Endothelial cell of umbilical vein (primary cell): ENCODE data around the gene TPRA1. TPM values are rescaled to one million over a fixed set of nuclear protein-coding genes. Genes with fewer than 3 reads are reported as not detected.

Source experiments
- BruUV-seq: library from RNA; stranded (reverse); fragments of 400-500 nt; replicated peaks from 2 replicates; lab custom pipeline; 2021; lab: Mats Ljungman, UMichigan
- CTCF ChIA-PET: fragments of 300-600, 350-600 bp; sonication (Branson Sonifier 250); formaldehyde crosslinking; loops from one replicate; lab custom pipeline; 2021; ENCODE audit warnings: antibody characterized with exemption, inconsistent platforms; lab: Charles Lee
- POLR2A ChIA-PET: fragments of 300-600, 350-600 bp; sonication (Branson Sonifier 250); formaldehyde crosslinking; loops from one replicate; lab custom pipeline; 2021; ENCODE audit warnings: antibody characterized with exemption, inconsistent platforms; lab: Charles Lee
- DNase-seq: peaks from one replicate; pipeline ENCODE4 v3.0.0-alpha.2; 2011; ENCODE audit warnings: low read depth, low spot score
- FAIRE-seq: peaks from 2 replicates; lab custom pipeline; 2011; peaks lifted over from hg19 to GRCh38; lab: Jason Lieb, UNC
- H2AFZ ChIP-seq: 2 replicates; pipeline ENCODE4 v1.6.0; 2012; ENCODE audit warnings: low read depth, low read length, control low read depth, inconsistent platforms
- H3K27ac ChIP-seq: 2 replicates; pipeline ENCODE4 v1.5.1; 2011; ENCODE audit warnings: low read depth, mild to moderate bottlenecking, control low read depth, low read length, moderate library complexity; ENCODE audit not compliant: insufficient read depth
- H3K27me3 ChIP-seq, 2 experiments: 2 replicates each; pipeline versions ENCODE4 v1.6.0 to v1.6.1; 2011; ENCODE audit warnings: low read length in 2 of 2, mixed read lengths in 1 of 2; ENCODE audit not compliant: control insufficient read depth in 2 of 2, insufficient read depth in 2 of 2
- H3K36me3 ChIP-seq, 2 experiments: 2 replicates in 1 of 2; 3 replicates in 1 of 2; pipeline ENCODE4 v1.5.1; 2011; ENCODE audit warnings: low read length in 2 of 2, mild to moderate bottlenecking in 1 of 2, moderate library complexity in 1 of 2; ENCODE audit not compliant: control insufficient read depth in 2 of 2, insufficient read depth in 2 of 2; ENCODE audit errors: extremely low read depth in 1 of 2
- H3K4me1 ChIP-seq: 3 replicates; pipeline ENCODE4 v1.5.1; 2011; ENCODE audit warnings: mild to moderate bottlenecking, low read length; ENCODE audit not compliant: control insufficient read depth, insufficient read depth; ENCODE audit errors: extremely low read depth
- H3K4me2 ChIP-seq: 2 replicates; pipeline ENCODE4 v1.6.1; 2011; ENCODE audit warnings: low read length, control low read depth, mixed read lengths; ENCODE audit not compliant: insufficient read depth
- H3K4me3 ChIP-seq, 3 experiments: fragments of 200-600 bp in 1 of 3; sonication (generic), shearing (Covaris generic) in 1 of 3; replicated peaks in 1 of 3; 2 replicates each; pipeline ENCODE4 v1.5.1; 2011 to 2016; ENCODE audit warnings: control low read depth in 3 of 3, low read length in 3 of 3, mild to moderate bottlenecking in 2 of 3, inconsistent platforms in 1 of 3, low read depth in 1 of 3, moderate library complexity in 1 of 3; ENCODE audit not compliant: insufficient read depth in 1 of 3
- H3K79me2 ChIP-seq: 2 replicates; pipeline ENCODE4 v1.6.0; 2012; ENCODE audit warnings: low read length, inconsistent platforms; ENCODE audit not compliant: control insufficient read depth, insufficient read depth
- H3K9ac ChIP-seq: replicated peaks from 2 replicates; pipeline ENCODE3; 2011; ENCODE audit warnings: low read length, control low read depth; ENCODE audit not compliant: insufficient read depth; ENCODE audit errors: extremely low read depth
- H3K9me1 ChIP-seq: replicated peaks from 3 replicates; pipeline ENCODE4 v1.6.0; 2011; ENCODE audit warnings: mild to moderate bottlenecking, low read length; ENCODE audit not compliant: control insufficient read depth, insufficient read depth; ENCODE audit errors: extremely low read depth
- H3K9me3 ChIP-seq: replicated peaks from 2 replicates; pipeline ENCODE4 v1.5.1; 2012; ENCODE audit warnings: low read length, inconsistent platforms; ENCODE audit not compliant: control insufficient read depth, insufficient read depth
- H4K20me1 ChIP-seq: replicated peaks from 2 replicates; pipeline ENCODE3; 2011; ENCODE audit warnings: mild to moderate bottlenecking, low read length; ENCODE audit not compliant: control insufficient read depth, insufficient read depth; ENCODE audit errors: extremely low read depth
- FOS ChIP-seq: IDR thresholded peaks from 2 replicates; pipeline ENCODE4 v1.6.1; 2011; ENCODE audit warnings: mild to moderate bottlenecking, low read length, moderate library complexity, borderline replicate concordance; ENCODE audit not compliant: insufficient read depth
- GATA2 ChIP-seq: IDR thresholded peaks from 2 replicates; pipeline ENCODE4 v1.7.0; 2011; ENCODE audit warnings: low read depth, mild to moderate bottlenecking, moderate library complexity, mixed read lengths, low read length; ENCODE audit not compliant: insufficient read length, insufficient read depth
- dilution Hi-C: fragments of 300-500 bp; cut with MboI; formaldehyde crosslinking; loops from one replicate; pipeline ENCODE4 v1.15.0; 2019; ENCODE audit warnings: low sequenced_read_pairs; ENCODE audit not compliant: extremely low pct_ligation_motif_present
- intact Hi-C: fragments of 100-400 bp; cut with micrococcal nuclease; formaldehyde crosslinking; loops from one replicate; pipeline ENCODE4 v1.10.0; 2022
- polyA plus RNA-seq, 4 experiments: library from polyadenylated mRNA; depleted of rRNA in 3 of 4; stranded (reverse) in 3 of 4; unstranded in 1 of 4; fragments of >200 nt; gene quantifications; 2 replicates each; pipeline versions ENCODE4 v1.2.1 to v1.2.3, GENCODE V29; 2011 to 2012; ENCODE audit warnings: missing spikeins in 1 of 4
- total RNA-seq: library from RNA; stranded (reverse); gene quantifications from 2 replicates; pipeline ENCODE4 v1.2.3, GENCODE V29; 2021
- TF ChIP-seq, protein P1 (sequence below), 2 donors: IDR thresholded peaks; 1 replicate in 1 of 2; 2 replicates in 1 of 2; pipeline ENCODE4 v1.5.1; 2011; ENCODE audit warnings: low read length in 2 of 2, mild to moderate bottlenecking in 2 of 2, moderate library complexity in 2 of 2, control low read depth in 1 of 2, inconsistent platforms in 1 of 2, low read depth in 1 of 2; ENCODE audit not compliant: insufficient read depth in 1 of 2; ENCODE audit errors: extremely low read depth in 1 of 2
- TF ChIP-seq, protein P2 (sequence below): IDR thresholded peaks from 2 replicates; pipeline ENCODE4 v1.6.1; 2011; ENCODE audit not compliant: insufficient read depth, insufficient read length

Gene TPRA1
- total and polyA plus RNA-seq, 2 donors (not counting 3 experiments of a cell fraction or from before 2014, with no cell fraction given) = 34.3 to 58.0 TPM

DNA sequence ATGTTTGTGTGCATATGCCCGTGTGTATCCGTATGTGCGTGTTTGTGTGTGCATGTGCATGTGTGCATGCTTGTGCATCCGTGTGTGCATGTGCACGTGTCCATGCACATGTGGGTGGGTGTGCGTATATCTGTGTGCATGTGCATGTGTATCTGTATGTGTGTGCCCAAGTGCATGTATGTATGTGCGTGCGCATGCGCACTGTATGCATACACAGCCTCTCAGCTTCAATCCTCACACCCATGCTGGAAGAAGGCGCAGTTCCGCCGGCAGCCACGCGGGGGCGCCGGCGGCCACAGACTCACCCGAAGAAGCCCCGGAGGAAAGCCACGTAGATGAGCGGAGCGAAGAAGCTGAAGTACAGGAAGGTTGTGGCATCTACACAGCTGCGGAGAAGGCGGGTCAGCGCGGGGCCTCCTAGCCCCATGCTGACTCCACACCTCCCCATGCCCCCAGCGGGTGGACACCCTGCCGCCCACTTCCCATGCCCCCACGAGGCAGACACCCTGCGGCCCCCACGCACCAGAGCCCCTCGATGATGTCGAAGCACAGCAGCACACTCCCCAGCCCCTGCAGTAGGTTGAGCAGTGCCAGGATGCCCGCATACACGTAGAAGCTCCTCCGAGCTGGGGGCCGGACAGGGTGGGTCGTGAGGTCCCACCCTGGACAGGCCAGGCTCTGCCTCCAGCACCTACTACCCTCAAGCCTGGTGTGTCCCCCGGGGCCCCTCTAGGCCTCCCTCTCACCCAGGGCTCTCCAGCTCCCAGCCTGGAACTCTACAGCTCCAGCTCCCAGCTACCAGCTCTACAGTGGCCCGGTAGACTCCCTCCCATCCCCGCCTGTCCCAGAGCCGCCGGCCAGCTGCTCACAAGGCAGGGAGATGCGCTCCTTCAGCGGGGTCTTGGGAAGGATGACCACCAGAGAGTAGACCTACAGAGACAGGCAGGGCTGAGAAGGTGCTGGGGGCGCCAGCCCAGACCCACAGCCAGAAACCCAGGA lies 15.4 kb downstream of the TPRA1 start:
- no peak overlapping the region for H3K4me3 ChIP-seq
- no peak overlapping the region for H3K4me2 ChIP-seq
- no peaks in the 10 kb centered on the region for H3K9me1 ChIP-seq
- no peaks in the 10 kb centered on the region for H3K27me3 ChIP-seq
- no peaks in the 10 kb centered on the region for H3K4me1 ChIP-seq
- H4K20me1 ChIP-seq = no peaks in the 10 kb centered on the region
- dilution Hi-C loops (no loop called here), intact Hi-C loops (loop anchor here (1.0 to 5.0 kb wide), 4 partner anchors 15 to 477 kb away; partner anchors contain the start of genes SEC61A1 and TPRA1)
- no peak for TF ChIP-seq GATA2
- TF ChIP-seq, protein P1, sequence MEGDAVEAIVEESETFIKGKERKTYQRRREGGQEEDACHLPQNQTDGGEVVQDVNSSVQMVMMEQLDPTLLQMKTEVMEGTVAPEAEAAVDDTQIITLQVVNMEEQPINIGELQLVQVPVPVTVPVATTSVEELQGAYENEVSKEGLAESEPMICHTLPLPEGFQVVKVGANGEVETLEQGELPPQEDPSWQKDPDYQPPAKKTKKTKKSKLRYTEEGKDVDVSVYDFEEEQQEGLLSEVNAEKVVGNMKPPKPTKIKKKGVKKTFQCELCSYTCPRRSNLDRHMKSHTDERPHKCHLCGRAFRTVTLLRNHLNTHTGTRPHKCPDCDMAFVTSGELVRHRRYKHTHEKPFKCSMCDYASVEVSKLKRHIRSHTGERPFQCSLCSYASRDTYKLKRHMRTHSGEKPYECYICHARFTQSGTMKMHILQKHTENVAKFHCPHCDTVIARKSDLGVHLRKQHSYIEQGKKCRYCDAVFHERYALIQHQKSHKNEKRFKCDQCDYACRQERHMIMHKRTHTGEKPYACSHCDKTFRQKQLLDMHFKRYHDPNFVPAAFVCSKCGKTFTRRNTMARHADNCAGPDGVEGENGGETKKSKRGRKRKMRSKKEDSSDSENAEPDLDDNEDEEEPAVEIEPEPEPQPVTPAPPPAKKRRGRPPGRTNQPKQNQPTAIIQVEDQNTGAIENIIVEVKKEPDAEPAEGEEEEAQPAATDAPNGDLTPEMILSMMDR (IDR thresholded peaks at IDR 0.05; ENCODE audit: extremely low read depth in 1 of 2, insufficient read depth in 1 of 2, low read depth in 1 of 2, low read length in 2 of 2) = peak; percentile 99
- TF ChIP-seq FOS = no peak
- TF ChIP-seq, protein P2, sequence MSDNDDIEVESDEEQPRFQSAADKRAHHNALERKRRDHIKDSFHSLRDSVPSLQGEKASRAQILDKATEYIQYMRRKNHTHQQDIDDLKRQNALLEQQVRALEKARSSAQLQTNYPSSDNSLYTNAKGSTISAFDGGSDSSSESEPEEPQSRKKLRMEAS = peak; percentile 85
- DNase-seq = peak; percentile 93
- ChIA-PET POLR2A (no interaction called here), CTCF (interaction anchor here (0.6 to 3.2 kb wide), 58 partner anchors 10 to 1096 kb away, joined by 3 to 108 read pairs (median 5); partner anchors contain the start of genes MCM2, PODXL2, SEC61A1 and TPRA1)
- H3K9ac ChIP-seq = no peak overlapping the region
- no peak overlapping the region for H3K27ac ChIP-seq
- peak; percentile 81 for FAIRE-seq
- H3K79me2 ChIP-seq = no peaks in the 10 kb centered on the region
- H3K9me3 ChIP-seq = no peaks in the 10 kb centered on the region
- H2AFZ ChIP-seq = no peak overlapping the region
- H3K36me3 ChIP-seq = peaks cover 2 to 39% of the 10 kb centered on the region in 2 experiments
- BruUV-seq = no TSS peak
